Measurements from ENCODE around the gene RPRD1B. TPM values are rescaled to one million over a fixed set of nuclear protein-coding genes. Genes with fewer than 3 reads are reported as not detected.
A peak's percentile ranks its signal among the peaks of the same experiment; 100 is the strongest.

RPRD1B gene
- total RNA-seq, 1 experiment from 2014 or later, result 55.1 TPM

DNA sequence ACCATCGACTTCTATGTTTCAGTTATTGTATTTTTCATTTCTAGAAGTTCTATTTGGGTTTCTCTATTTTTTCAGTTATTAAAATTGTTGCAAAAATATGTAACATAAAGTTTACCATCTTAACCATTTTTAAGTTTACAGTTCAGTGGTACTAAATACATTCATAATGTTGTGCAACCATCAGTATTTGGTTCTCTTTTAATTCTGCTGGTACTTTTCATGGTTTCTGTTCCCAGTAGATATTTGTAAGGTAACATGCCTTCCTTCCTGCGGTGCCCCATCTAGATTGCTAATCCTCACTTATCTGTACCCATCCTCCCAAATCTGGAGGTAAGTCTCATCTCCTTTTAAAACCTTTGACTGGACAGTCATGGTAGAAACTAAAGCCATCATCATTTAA lies 83.7 kb downstream of the RPRD1B start:
- POLR2A ChIA-PET (ENCODE audit: unreplicated experiment), result interaction anchor here (0.6 kb wide), 1 partner anchor 1381 kb away, joined by 3 read pairs; no protein-coding TSS in a partner anchor

GRCh38 chr20:38117635-38118034 lies 84.1 kb downstream of the RPRD1B start:
- Histone ChIP-seq H3F3A (ENCODE audit: insufficient read depth, low read depth) (peaks cover 34% of the 10 kb centered on the region), H3K9me2 (ENCODE audit: insufficient read depth) (no peaks in the 10 kb centered on the region), H3K27me3 (ENCODE audit: insufficient read depth, low read depth) (no peaks in the 10 kb centered on the region), H3K27ac (peak overlapping the region; percentile 83), H3K4me2 (peak overlapping the region; percentile 47; the same call in 1 of the 2 replicates), H3K79me2 (ENCODE audit: low read depth) (no peaks in the 10 kb centered on the region), H3K9me3 (ENCODE audit: insufficient read depth, low read depth) (peaks cover 3% of the 10 kb centered on the region; the same call in 1 of the 2 replicates), H3K4me1 (replicated peaks; ENCODE audit: insufficient read depth) (peaks cover 50% of the 10 kb centered on the region), H2AFZ (no peak overlapping the region), H3K4me3 (no peak overlapping the region), H3K36me3 (ENCODE audit: low read depth) (no peaks in the 10 kb centered on the region), H4K20me1 (ENCODE audit: insufficient read depth) (no peaks in the 10 kb centered on the region)
- peak; percentile 57 to 98 for DNase-seq
- TF ChIP-seq EZH2 (IDR thresholded peaks at IDR 0.05; ENCODE audit: low read depth), result no peak
- no peak for TF ChIP-seq CTCF (conservative IDR thresholded peaks at IDR 0.05)
- ChIA-PET POLR2A (ENCODE audit: unreplicated experiment) (interaction anchor here (0.6 kb wide), 1 partner anchor 1382 kb away, joined by 3 read pairs; no protein-coding TSS in a partner anchor), CTCF (interaction anchor here (1.2 kb wide), 1 partner anchor 49 kb away, joined by 9 read pairs; no protein-coding TSS in a partner anchor)
- no TSS peak for BruUV-seq (replicated peaks)
- intact Hi-C loops (cut with micrococcal nuclease; ENCODE audit: unreplicated experiment), result loop anchor here (1.0 kb wide), 1 partner anchor 27 kb away; no protein-coding TSS in a partner anchor

More for the DNA sequence above, 83.7 kb downstream of the RPRD1B start:
- Histone ChIP-seq H3K79me2 (ENCODE audit: low read depth) (no peaks in the 10 kb centered on the region), H3K36me3 (ENCODE audit: low read depth) (no peaks in the 10 kb centered on the region), H3K27ac (peak overlapping the region; percentile 83), H3K27me3 (ENCODE audit: insufficient read depth, low read depth) (no peaks in the 10 kb centered on the region), H3K4me2 (0 out of 2 replicates have a peak overlapping the region, but pooled peaks have one; percentile 17), H3K9me2 (ENCODE audit: insufficient read depth) (no peaks in the 10 kb centered on the region), H3K4me1 (replicated peaks; ENCODE audit: insufficient read depth) (peaks cover 48% of the 10 kb centered on the region), H4K20me1 (ENCODE audit: insufficient read depth) (no peaks in the 10 kb centered on the region), H3K9me3 (ENCODE audit: insufficient read depth, low read depth) (peaks cover 3% of the 10 kb centered on the region; the same call in 1 of the 2 replicates), H3F3A (ENCODE audit: insufficient read depth, low read depth) (peaks cover 30% of the 10 kb centered on the region), H2AFZ (no peak overlapping the region), H3K4me3 (no peak overlapping the region)
- CTCF ChIA-PET, result no interaction called here
- no peak for DNase-seq
- no peak for TF ChIP-seq CTCF (conservative IDR thresholded peaks at IDR 0.05)
- TF ChIP-seq EZH2 (IDR thresholded peaks at IDR 0.05; ENCODE audit: low read depth), result no peak
- BruUV-seq (replicated peaks), result no TSS peak
- intact Hi-C loops (cut with micrococcal nuclease; ENCODE audit: unreplicated experiment), result loop anchor here (1.0 kb wide), 1 partner anchor 27 kb away; no protein-coding TSS in a partner anchor

DNA sequence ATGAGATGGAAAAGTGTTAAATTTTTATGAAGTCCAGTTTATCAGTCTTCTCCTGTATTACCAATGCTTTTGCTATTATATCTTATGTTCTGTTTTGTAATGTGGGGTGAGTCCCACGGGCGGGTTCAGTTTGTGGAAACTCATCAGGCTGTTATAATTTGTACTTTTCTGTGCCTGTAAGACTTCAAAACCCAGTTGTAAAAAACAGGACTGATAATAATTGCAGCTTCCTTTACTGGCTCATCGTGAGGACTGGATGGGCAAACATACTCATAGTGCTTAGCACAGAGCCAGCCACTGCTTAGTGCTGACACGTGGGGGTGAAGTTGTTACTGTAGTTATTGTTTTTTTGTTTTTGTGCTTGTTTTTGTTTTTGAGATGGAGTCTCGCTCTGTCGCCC lies 85.9 kb downstream of the RPRD1B start:
- ChIA-PET POLR2A (ENCODE audit: unreplicated experiment) (interaction anchor here (0.5 kb wide), 1 partner anchor 305 kb away, joined by 5 read pairs; no protein-coding TSS in a partner anchor), CTCF (no interaction called here)
- H3K4me2 ChIP-seq, result no peak overlapping the region
- H3F3A ChIP-seq (ENCODE audit: insufficient read depth, low read depth), result peaks cover 42% of the 10 kb centered on the region
- H3K4me1 ChIP-seq (replicated peaks; ENCODE audit: insufficient read depth), result peaks cover 45% of the 10 kb centered on the region
- no TSS peak for BruUV-seq (replicated peaks)
- intact Hi-C loops (cut with micrococcal nuclease; ENCODE audit: unreplicated experiment), result no loop called here
- peak overlapping the region; percentile 83 for H3K27ac ChIP-seq
- TF ChIP-seq EZH2 (IDR thresholded peaks at IDR 0.05; ENCODE audit: low read depth) (no peak), CTCF (conservative IDR thresholded peaks at IDR 0.05) (no peak)
- peaks cover 3% of the 10 kb centered on the region; the same call in 1 of the 2 replicates for H3K9me3 ChIP-seq (ENCODE audit: insufficient read depth, low read depth)
- no peaks in the 10 kb centered on the region for H4K20me1 ChIP-seq (ENCODE audit: insufficient read depth)
- no peak for DNase-seq
- no peaks in the 10 kb centered on the region for H3K36me3 ChIP-seq (ENCODE audit: low read depth)
- no peaks in the 10 kb centered on the region for H3K27me3 ChIP-seq (ENCODE audit: insufficient read depth, low read depth)
- no peaks in the 10 kb centered on the region for H3K79me2 ChIP-seq (ENCODE audit: low read depth)
- H3K4me3 ChIP-seq, result no peak overlapping the region
- no peaks in the 10 kb centered on the region for H3K9me2 ChIP-seq (ENCODE audit: insufficient read depth)
- H2AFZ ChIP-seq, result no peak overlapping the region

Data from PC-9 (cell line).